ENCODE data around the gene IRF5. TPM values are rescaled to one million over a fixed set of nuclear protein-coding genes. Genes with fewer than 3 reads are reported as not detected.
"Not testable (repeated sequence)": the region's sequence is repeated elsewhere in the genome, so short reads cannot be mapped to it uniquely, and the experiment has no call there.

Gene IRF5
- total RNA-seq, 2 donors from 2014 or later, result 5.0 to 9.7 TPM

DNA sequence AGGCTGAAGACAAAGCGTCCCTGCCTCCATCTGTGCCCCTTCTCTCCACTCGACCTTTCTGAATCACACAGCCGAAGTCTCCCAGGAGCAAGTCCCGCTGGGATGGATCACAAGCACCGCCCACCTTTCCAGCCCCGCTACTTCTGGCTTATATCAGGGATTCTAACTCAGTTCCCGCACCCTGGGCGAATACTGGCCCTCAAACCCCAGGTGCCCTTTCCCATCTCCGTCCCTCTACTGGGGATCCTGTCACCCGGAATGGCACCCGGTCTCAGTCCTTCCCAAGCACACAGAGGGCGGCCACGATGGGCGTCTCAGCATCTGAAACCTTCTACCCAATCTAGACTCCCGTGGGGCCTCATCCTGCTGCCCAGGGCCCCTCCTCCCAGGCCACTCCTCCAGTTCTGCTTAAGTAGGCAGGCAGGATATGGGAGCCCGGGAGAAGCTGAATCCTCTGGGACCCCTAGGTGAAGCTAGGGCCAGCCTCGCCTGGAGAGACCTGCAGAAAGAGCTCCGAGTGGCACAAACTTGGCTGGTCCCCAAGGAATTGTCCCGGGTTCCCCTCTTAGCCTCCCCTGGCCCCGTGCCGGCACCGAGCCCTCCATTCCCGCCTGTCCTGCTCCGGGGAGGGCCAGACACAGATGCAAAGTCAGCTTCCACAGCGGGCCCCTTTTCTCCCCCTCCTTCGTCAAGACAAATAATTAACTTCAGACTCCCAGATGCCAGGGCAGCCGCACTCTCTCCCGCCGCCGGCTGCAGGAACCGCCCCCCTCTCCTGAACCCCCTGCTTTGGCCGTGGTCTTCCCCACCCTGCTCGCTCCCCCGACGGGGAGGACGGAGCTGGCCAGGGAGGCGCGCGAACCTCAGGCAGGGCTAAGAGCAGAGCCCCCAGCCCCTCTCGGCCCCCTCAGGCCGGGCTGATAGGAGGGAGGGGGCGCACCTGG lies 27.8 kb upstream of the IRF5 start:
- Histone ChIP-seq H3K9me3 (no peaks in the 10 kb centered on the region), H3K9ac (ENCODE audit: low read depth in 2 of 2, low read length in 2 of 2) (peak overlapping the region; percentile 12 to 15), H3K36me3 (no peaks in the 10 kb centered on the region), H3K27me3 (peaks cover 15% of the 10 kb centered on the region), H3K27ac (no peak overlapping the region), H3K4me1 (peaks cover 11% of the 10 kb centered on the region), H3K4me3 (peak overlapping the region; percentile 22)
- TF ChIP-seq, protein P1, sequence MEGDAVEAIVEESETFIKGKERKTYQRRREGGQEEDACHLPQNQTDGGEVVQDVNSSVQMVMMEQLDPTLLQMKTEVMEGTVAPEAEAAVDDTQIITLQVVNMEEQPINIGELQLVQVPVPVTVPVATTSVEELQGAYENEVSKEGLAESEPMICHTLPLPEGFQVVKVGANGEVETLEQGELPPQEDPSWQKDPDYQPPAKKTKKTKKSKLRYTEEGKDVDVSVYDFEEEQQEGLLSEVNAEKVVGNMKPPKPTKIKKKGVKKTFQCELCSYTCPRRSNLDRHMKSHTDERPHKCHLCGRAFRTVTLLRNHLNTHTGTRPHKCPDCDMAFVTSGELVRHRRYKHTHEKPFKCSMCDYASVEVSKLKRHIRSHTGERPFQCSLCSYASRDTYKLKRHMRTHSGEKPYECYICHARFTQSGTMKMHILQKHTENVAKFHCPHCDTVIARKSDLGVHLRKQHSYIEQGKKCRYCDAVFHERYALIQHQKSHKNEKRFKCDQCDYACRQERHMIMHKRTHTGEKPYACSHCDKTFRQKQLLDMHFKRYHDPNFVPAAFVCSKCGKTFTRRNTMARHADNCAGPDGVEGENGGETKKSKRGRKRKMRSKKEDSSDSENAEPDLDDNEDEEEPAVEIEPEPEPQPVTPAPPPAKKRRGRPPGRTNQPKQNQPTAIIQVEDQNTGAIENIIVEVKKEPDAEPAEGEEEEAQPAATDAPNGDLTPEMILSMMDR (IDR thresholded peaks at IDR 0.05), result no peak
- intact Hi-C loops (cut with DNase I), result loop anchor here (5.0 kb wide), 1 partner anchor 182 kb away; no protein-coding TSS in a partner anchor
- DNase-seq, result no peak

DNA sequence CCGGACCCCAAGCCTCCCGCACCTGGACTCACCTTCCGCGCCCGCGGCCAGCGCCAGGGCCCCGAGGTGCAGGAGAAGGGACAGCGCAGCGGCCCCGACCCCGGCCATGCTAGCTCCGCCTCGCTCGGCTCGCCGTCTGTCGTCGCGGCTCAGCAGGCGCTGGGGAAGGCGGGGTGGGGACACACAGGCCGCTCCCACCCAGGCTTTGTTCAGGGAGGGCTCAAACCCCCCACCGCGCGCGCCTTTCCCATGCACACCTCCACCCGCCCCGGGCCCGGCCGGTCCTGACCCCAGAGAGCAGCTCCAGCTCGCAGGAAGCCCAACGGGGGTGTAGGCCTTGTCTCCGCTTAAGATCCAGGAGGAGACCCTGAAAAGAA lies 27.2 kb upstream of the IRF5 start, which contains the start of gene KCP:
Gene KCP, minus strand, starts transcription at position 141 of the 377 bp plus-strand sequence. Its CDS starts 33 bp downstream, at position 108.
- H3K4me3 ChIP-seq, result peak within 1 kb of the TSS; percentile 22
- H3K27ac ChIP-seq, result peak within 1 kb of the TSS; percentile 61
- DNase-seq, result no peak
- no peaks in the 10 kb centered on the region for H3K9me3 ChIP-seq
- peaks cover 11% of the 10 kb centered on the region for H3K4me1 ChIP-seq
- peaks cover 19% of the 10 kb centered on the region for H3K27me3 ChIP-seq
- no peaks in the 10 kb centered on the region for H3K36me3 ChIP-seq
- H3K9ac ChIP-seq (ENCODE audit: low read depth in 2 of 2, low read length in 2 of 2), result peak within 1 kb of the TSS; percentile 12 to 19
- TF ChIP-seq, protein P1 (IDR thresholded peaks at IDR 0.05), result no peak
- intact Hi-C loops (cut with DNase I), result no loop called here

DNA sequence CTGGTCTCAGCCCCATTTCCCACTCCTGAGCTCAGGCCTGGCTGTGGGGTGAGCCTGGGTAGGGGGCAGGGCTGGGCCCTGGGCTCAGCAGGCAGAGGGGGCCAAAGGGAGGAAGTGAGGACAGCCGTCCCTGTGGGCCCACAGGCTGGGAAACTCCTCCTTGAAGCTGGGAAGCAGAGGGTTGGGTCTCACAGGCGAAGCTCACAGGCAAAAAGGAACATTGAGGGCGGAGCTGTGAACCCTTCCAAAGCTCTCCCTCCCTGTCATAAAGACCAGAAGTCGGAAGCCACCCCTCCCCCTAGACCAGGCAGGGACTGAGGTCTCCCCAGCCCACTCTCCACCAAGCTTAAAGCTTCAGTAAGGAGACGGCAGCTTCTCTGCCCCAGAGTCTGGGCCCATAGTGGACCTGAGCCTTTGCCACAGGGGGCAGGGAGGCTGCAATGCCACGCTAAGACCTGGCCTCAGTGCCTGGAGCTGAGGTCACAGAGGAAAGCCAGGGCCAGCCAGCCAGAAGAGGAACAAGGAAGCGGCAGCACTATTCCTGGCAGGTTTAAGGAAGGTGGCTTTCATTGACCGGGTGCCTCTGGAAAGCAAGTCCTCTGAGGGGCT lies 26.2 kb upstream of the IRF5 start:
- peak; percentile 73 for DNase-seq

DNA sequence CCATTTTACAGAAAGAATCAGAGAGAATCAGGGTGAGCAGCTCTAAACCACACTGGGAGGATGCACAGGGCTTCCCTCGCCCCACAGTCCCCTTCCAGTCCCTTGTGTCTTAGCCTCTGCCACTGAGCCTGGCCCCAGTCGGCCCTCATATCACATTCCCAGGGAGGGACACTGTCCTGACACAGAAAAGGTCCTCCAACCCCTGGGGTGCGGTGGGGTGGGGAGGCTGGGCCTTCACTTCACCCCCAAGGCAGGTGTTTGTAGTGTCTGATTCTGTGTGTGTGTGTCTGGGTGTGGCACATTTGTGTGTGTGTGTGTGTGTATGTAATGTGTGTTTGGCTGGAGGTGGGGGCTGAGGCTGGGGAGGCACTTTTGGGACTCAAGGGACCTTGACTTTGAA lies 25.4 kb upstream of the IRF5 start:
- Histone ChIP-seq H3K9ac (ENCODE audit: low read depth in 2 of 2, low read length in 2 of 2) (no peak overlapping the region), H3K4me3 (no peak overlapping the region), H3K9me3 (no peaks in the 10 kb centered on the region), H3K27me3 (peaks cover 27% of the 10 kb centered on the region), H3K27ac (peak overlapping the region; percentile 61), H3K4me1 (peaks cover 11% of the 10 kb centered on the region), H3K36me3 (no peaks in the 10 kb centered on the region)
- intact Hi-C loops (cut with DNase I), result no loop called here
- TF ChIP-seq, protein P1 (IDR thresholded peaks at IDR 0.05), result no peak
- DNase-seq, result no peak

More for the DNA sequence above, 26.2 kb upstream of the IRF5 start:
- H3K36me3 ChIP-seq, result no peaks in the 10 kb centered on the region
- no peak overlapping the region for H3K4me3 ChIP-seq
- H3K9me3 ChIP-seq, result no peaks in the 10 kb centered on the region
- peak overlapping the region; percentile 61 for H3K27ac ChIP-seq
- H3K9ac ChIP-seq (ENCODE audit: low read depth in 2 of 2, low read length in 2 of 2), result peak overlapping the region in 1 of 2 donors; percentile 19
- TF ChIP-seq, protein P1 (IDR thresholded peaks at IDR 0.05), result no peak
- peaks cover 27% of the 10 kb centered on the region for H3K27me3 ChIP-seq
- peaks cover 11% of the 10 kb centered on the region for H3K4me1 ChIP-seq
- intact Hi-C loops (cut with DNase I), result no loop called here

DNA sequence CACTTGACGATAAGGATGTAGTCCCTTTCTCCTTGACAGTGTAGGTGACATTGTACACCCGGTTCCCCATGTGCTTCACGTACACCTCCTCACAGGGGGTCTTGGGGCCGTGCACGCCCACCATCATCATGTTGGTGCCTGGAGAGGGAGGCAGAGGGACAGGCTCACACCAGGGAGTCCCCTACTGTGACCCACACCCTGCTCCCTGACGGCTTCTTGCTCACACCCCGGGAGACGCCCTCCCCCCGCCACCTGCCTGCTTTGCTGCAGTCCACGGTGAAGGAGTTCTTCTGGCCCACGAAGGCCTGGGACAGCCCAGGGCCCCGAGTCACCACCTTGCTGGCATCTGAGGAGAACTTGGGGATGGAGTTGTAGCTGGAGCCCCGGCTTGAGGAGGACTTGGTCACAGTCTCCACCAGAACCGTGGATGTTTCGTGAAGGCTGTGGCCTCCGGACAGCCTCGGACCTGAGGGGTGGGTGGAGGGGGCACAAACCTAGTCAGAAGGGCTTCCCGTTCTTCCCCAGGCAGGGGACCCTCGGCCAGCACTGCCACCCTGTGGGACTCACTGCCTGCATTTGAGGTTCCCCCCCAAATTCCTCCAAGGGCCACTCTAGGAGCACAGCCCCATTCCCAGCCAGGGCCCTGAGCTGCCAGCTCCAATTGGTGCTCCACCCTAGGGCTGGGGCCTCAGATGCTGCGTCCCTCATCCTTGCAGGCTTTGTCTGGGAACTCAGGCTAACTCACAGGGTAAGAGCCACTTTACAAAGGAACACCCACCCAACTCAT lies 24.8 kb upstream of the IRF5 start:
- H3K4me3 ChIP-seq; intact Hi-C loops (cut with DNase I); H3K27ac ChIP-seq; H3K9me3 ChIP-seq; H3K36me3 ChIP-seq; H3K9ac ChIP-seq (ENCODE audit: low read depth in 2 of 2, low read length in 2 of 2); DNase-seq: not testable (repeated sequence)
- H3K27me3 ChIP-seq, result peaks cover 27% of the 10 kb centered on the region
- peaks cover 11% of the 10 kb centered on the region for H3K4me1 ChIP-seq
